Endodermal cell (in vitro differentiated cells): Measurements from ENCODE around the gene SGPL1. TPM values are rescaled to one million over a fixed set of nuclear protein-coding genes. Genes with fewer than 3 reads are reported as not detected.

Experiments
- DNase-seq: peaks from one replicate; pipeline ENCODE4 v3.0.0-alpha.2; 2017
- H3K27ac ChIP-seq: 2 replicates; pipeline ENCODE4 v1.5.1; 2013; ENCODE audit warnings: mild to moderate bottlenecking, low read depth, low read length, moderate library complexity
- H3K27me3 ChIP-seq: 2 replicates; pipeline ENCODE4 v1.6.1; 2013; ENCODE audit warnings: mild to moderate bottlenecking, low read length, moderate library complexity; ENCODE audit not compliant: insufficient read depth, control insufficient read depth, poor library complexity, severe bottlenecking
- H3K36me3 ChIP-seq: 2 replicates; pipeline ENCODE4 v1.7.0; 2013; ENCODE audit warnings: mild to moderate bottlenecking, low read length, moderate library complexity; ENCODE audit not compliant: control insufficient read depth, insufficient read depth
- H3K4me1 ChIP-seq: one replicate; pipeline ENCODE4 v1.7.0; 2013; ENCODE audit warnings: low read length; ENCODE audit not compliant: control insufficient read depth, insufficient read depth
- H3K4me3 ChIP-seq: 2 replicates; pipeline ENCODE4 v1.5.1; 2013; ENCODE audit warnings: mild to moderate bottlenecking, low read length, moderate library complexity
- H3K9ac ChIP-seq: 2 replicates; pipeline ENCODE4 v1.6.1; 2013; ENCODE audit warnings: mild to moderate bottlenecking, low read length, moderate library complexity; ENCODE audit not compliant: poor library complexity, severe bottlenecking; ENCODE audit errors: extremely low read depth
- H3K9me3 ChIP-seq: 2 replicates; pipeline ENCODE4 v1.6.1; 2013; ENCODE audit warnings: mild to moderate bottlenecking, low read length, moderate library complexity; ENCODE audit not compliant: control insufficient read depth
- H3K27ac Mint-ChIP-seq: 2 replicates; pipeline ENCODE4 v1.8.0; 2020; ENCODE audit warnings: mixed read lengths
- H3K27me3 Mint-ChIP-seq: 2 replicates; pipeline ENCODE4 v1.8.0; 2021; ENCODE audit warnings: mild to moderate bottlenecking, mixed read lengths; ENCODE audit not compliant: insufficient read depth
- H3K36me3 Mint-ChIP-seq: 2 replicates; pipeline ENCODE4 v1.8.0; 2020; ENCODE audit warnings: low read depth, mixed read lengths
- H3K4me1 Mint-ChIP-seq: 2 replicates; pipeline ENCODE4 v1.8.0; 2020; ENCODE audit warnings: mixed read lengths
- H3K4me3 Mint-ChIP-seq: 2 replicates; pipeline ENCODE4 v1.8.0; 2020; ENCODE audit warnings: mild to moderate bottlenecking, moderate library complexity, mixed read lengths
- H3K9me3 Mint-ChIP-seq: 2 replicates; pipeline ENCODE4 v1.8.0; 2020; ENCODE audit warnings: mild to moderate bottlenecking, mixed read lengths
- WGBS, 2 experiments: methylation state at CpG; one replicate each; pipeline versions ENCODE4 v1.1.5 to v1.1.7; 2013; ENCODE audit warnings: missing lambda C conversion rate in 2 of 2, mixed read lengths in 1 of 2; ENCODE audit not compliant: insufficient coverage in 1 of 2, insufficient read length in 1 of 2; 5-methylcytosine and 5-hydroxymethylcytosine counted together
- total RNA-seq, 2 donors: library from RNA; stranded (reverse); fragmentation: NEBNext Ultra II Directional in 1 of 2; extraction: Animal tissue kit (Norgen Biotek cat#: 25700) in 1 of 2; gene quantifications; 2 replicates in 1 of 2; 3 replicates in 1 of 2; pipeline ENCODE4 v1.2.1, GENCODE V29; 2021
- TF ChIP-seq, protein P1 (sequence below): fragments of 200-600 bp; sonication (generic); conservative IDR thresholded peaks from 2 replicates; pipeline ENCODE4 v1.5.0; 2021; ENCODE audit warnings: antibody characterized with exemption, mild to moderate bottlenecking

The SGPL1 gene
- total RNA-seq, 2 donors from 2014 or later: 95.4 to 103 TPM

- Histone ChIP-seq H3K9me3 (no peaks in the 10 kb centered on the region), H3K27ac (no peak overlapping the region), H3K9ac (no peak overlapping the region), H3K4me3 (no peak overlapping the region), H3K27me3 (no peaks in the 10 kb centered on the region), H3K4me1 (peaks cover 11% of the 10 kb centered on the region), H3K36me3 (no peaks in the 10 kb centered on the region)
- DNase-seq: no peak
- 84 to 85% methylated on average over 16 to 17 of the region's 17 CpGs for WGBS, 2 experiments
- TF ChIP-seq, protein P1, sequence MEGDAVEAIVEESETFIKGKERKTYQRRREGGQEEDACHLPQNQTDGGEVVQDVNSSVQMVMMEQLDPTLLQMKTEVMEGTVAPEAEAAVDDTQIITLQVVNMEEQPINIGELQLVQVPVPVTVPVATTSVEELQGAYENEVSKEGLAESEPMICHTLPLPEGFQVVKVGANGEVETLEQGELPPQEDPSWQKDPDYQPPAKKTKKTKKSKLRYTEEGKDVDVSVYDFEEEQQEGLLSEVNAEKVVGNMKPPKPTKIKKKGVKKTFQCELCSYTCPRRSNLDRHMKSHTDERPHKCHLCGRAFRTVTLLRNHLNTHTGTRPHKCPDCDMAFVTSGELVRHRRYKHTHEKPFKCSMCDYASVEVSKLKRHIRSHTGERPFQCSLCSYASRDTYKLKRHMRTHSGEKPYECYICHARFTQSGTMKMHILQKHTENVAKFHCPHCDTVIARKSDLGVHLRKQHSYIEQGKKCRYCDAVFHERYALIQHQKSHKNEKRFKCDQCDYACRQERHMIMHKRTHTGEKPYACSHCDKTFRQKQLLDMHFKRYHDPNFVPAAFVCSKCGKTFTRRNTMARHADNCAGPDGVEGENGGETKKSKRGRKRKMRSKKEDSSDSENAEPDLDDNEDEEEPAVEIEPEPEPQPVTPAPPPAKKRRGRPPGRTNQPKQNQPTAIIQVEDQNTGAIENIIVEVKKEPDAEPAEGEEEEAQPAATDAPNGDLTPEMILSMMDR: no peak
- Mint-ChIP-seq H3K27ac (no peak overlapping the region), H3K4me1 (peaks cover 21% of the 10 kb centered on the region), H3K9me3 (no peaks in the 10 kb centered on the region), H3K36me3 (no peaks in the 10 kb centered on the region), H3K4me3 (no peak overlapping the region), H3K27me3 (peaks cover 2% of the 10 kb centered on the region)
Observed at GRCh38 chr10:70930263-70931000, 114.7 kb downstream of the SGPL1 start.

Other genes with a start within 250 kb of the SGPL1 start
- gene PRF1, start 213.2 kb upstream of the SGPL1 start, total RNA-seq: not detected
- under 1 TPM; 0.44 to 0.79 TPM for gene ADAMTS14, start 143.4 kb upstream of the SGPL1 start, total RNA-seq
- not detected for gene TBATA, start 30.6 kb upstream of the SGPL1 start, total RNA-seq
- gene PCBD1, start 72.6 kb downstream of the SGPL1 start, total RNA-seq: 100 to 1,000 TPM; 168 to 183 TPM